ENCODE results near the gene RARRES2. TPM values are rescaled to one million over a fixed set of nuclear protein-coding genes. Genes with fewer than 3 reads are reported as not detected.
"Not testable (repeated sequence)": the region's sequence is repeated elsewhere in the genome, so short reads cannot be mapped to it uniquely, and the experiment has no call there.

Gene RARRES2
- total RNA-seq, 1 experiment from 2014 or later = 2.1 TPM

DNA sequence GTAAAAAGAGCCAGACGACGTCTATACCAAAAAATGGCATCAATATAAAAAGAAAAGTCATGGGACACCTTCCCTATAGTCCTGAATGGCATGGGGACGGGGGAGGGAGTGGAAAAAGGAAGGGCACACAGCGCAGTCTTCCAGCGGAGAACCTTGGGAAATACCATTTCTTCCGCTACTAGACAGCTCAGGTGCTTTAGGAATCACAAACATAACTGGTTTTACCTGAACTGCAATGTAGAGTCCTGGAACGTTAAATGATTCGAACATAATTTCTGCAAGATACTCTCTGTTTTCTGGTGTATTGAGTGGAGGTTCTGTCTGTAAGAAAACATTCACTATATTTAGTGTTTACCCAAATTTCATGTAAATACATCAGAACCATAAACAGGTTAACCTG, 46.4 kb downstream of the RARRES2 start:
- DNase-seq (ENCODE audit: low read depth, low spot score); POLR2A ChIA-PET; H4K20me1 ChIP-seq (ENCODE audit: insufficient read depth); H3K4me1 ChIP-seq (ENCODE audit: control insufficient read depth in 1 of 2, insufficient read depth in 2 of 2, low read length in 2 of 2); ATAC-seq; intact Hi-C loops (cut with micrococcal nuclease); H3K9me2 ChIP-seq (ENCODE audit: insufficient read depth); H3K27me3 ChIP-seq (ENCODE audit: insufficient read depth, low read length); H2AFZ ChIP-seq (ENCODE audit: low read depth, low read length, poor library complexity, severe bottlenecking); H3K9ac ChIP-seq (ENCODE audit: low read length); H3K79me2 ChIP-seq (ENCODE audit: insufficient read depth, low read length); H3K4me3 ChIP-seq (replicated peaks in 1 of 2; ENCODE audit: low read depth in 1 of 2, low read length in 2 of 2); RAD21 ChIA-PET (ENCODE audit: low non-redundant PET in 1 of 2, low total read pairs in 2 of 2, uncharacterized antibody in 2 of 2, unreplicated experiment in 2 of 2); H3K9me3 ChIP-seq (ENCODE audit: control insufficient read depth in 1 of 2, insufficient read depth in 1 of 2, low read depth in 1 of 2, low read length in 2 of 2); H3K36me3 ChIP-seq (ENCODE audit: control insufficient read depth in 1 of 2, insufficient read depth in 2 of 2, low read length in 2 of 2); H3K4me2 ChIP-seq (ENCODE audit: low read length); H3K27ac ChIP-seq (ENCODE audit: low read depth, low read length); CTCF ChIA-PET; BruUV-seq (replicated peaks): not testable (repeated sequence)

DNA sequence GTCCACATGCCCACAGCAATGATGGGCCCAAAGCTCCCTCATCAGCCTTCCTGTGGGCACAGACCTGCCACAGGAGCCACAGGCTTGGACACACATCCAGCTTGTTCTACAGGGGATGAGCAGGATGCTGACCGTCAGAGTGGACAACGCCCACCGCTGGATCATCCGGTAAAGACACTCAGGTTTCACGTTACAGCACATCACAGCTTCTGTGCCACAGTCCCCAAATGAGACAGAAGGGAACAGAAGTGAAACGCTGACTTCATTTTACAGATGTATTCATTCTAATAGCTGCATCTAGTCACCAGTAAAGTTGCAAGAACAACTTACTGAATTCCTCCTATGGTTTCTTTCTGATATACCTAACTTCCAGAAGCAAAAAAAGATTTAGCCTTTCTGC, 51.1 kb downstream of the RARRES2 start:
- H3K4me1 ChIP-seq (ENCODE audit: control insufficient read depth in 1 of 2, insufficient read depth in 2 of 2, low read length in 2 of 2); H4K20me1 ChIP-seq (ENCODE audit: insufficient read depth); H3K4me3 ChIP-seq (replicated peaks in 1 of 2; ENCODE audit: low read depth in 1 of 2, low read length in 2 of 2); H2AFZ ChIP-seq (ENCODE audit: low read depth, low read length, poor library complexity, severe bottlenecking); DNase-seq (ENCODE audit: low read depth, low spot score); BruUV-seq (replicated peaks); ATAC-seq; RAD21 ChIA-PET (ENCODE audit: low non-redundant PET in 1 of 2, low total read pairs in 2 of 2, uncharacterized antibody in 2 of 2, unreplicated experiment in 2 of 2); POLR2A ChIA-PET; H3K79me2 ChIP-seq (ENCODE audit: insufficient read depth, low read length); intact Hi-C loops (cut with micrococcal nuclease); H3K27ac ChIP-seq (ENCODE audit: low read depth, low read length); H3K36me3 ChIP-seq (ENCODE audit: control insufficient read depth in 1 of 2, insufficient read depth in 2 of 2, low read length in 2 of 2); H3K9me3 ChIP-seq (ENCODE audit: control insufficient read depth in 1 of 2, insufficient read depth in 1 of 2, low read depth in 1 of 2, low read length in 2 of 2); H3K9ac ChIP-seq (ENCODE audit: low read length); H3K4me2 ChIP-seq (ENCODE audit: low read length); H3K27me3 ChIP-seq (ENCODE audit: insufficient read depth, low read length); H3K9me2 ChIP-seq (ENCODE audit: insufficient read depth); CTCF ChIA-PET: not testable (repeated sequence)

DNA sequence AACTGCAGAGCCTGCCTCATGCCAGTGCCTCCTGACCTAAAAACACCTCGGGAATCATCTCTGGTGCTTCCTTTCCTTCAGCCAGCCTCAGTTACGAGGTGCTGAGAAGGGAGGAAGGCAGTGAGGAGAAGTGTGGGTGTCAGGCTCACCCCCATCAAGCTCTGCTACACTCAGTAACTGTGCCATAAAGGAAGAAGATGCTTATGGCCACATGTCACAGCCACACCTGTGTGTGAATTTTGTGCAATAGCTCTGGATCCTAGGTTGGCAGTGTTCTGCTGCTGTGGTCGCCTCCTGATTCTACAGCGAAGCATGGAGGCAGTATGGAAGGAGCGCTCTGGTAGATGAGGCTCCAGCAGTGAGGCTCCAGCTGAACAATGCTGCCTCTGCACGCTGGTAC, 52.6 kb downstream of the RARRES2 start:
- H2AFZ ChIP-seq (ENCODE audit: low read depth, low read length, poor library complexity, severe bottlenecking); H3K27ac ChIP-seq (ENCODE audit: low read depth, low read length); BruUV-seq (replicated peaks); H3K9me3 ChIP-seq (ENCODE audit: control insufficient read depth in 1 of 2, insufficient read depth in 1 of 2, low read depth in 1 of 2, low read length in 2 of 2); H3K4me1 ChIP-seq (ENCODE audit: control insufficient read depth in 1 of 2, insufficient read depth in 2 of 2, low read length in 2 of 2); H3K4me3 ChIP-seq (replicated peaks in 1 of 2; ENCODE audit: low read depth in 1 of 2, low read length in 2 of 2); H3K79me2 ChIP-seq (ENCODE audit: insufficient read depth, low read length); DNase-seq (ENCODE audit: low read depth, low spot score); POLR2A ChIA-PET; H3K9me2 ChIP-seq (ENCODE audit: insufficient read depth); H4K20me1 ChIP-seq (ENCODE audit: insufficient read depth); RAD21 ChIA-PET (ENCODE audit: low non-redundant PET in 1 of 2, low total read pairs in 2 of 2, uncharacterized antibody in 2 of 2, unreplicated experiment in 2 of 2); ATAC-seq; H3K4me2 ChIP-seq (ENCODE audit: low read length); H3K9ac ChIP-seq (ENCODE audit: low read length); CTCF ChIA-PET; H3K36me3 ChIP-seq (ENCODE audit: control insufficient read depth in 1 of 2, insufficient read depth in 2 of 2, low read length in 2 of 2); H3K27me3 ChIP-seq (ENCODE audit: insufficient read depth, low read length): not testable (repeated sequence)
- intact Hi-C loops (cut with micrococcal nuclease) = loop anchor here (5.0 kb wide), 1 partner anchor 468 kb away; no protein-coding TSS in a partner anchor

Other genes with a start within 250 kb of the RARRES2 start
- 12.0 TPM for gene LRRC61, start 18.3 kb downstream of the RARRES2 start, total RNA-seq (2021; ENCODE audit: unreplicated experiment)
- gene ACTR3C, start 18.1 kb downstream of the RARRES2 start, total RNA-seq (2021; ENCODE audit: unreplicated experiment) = 2.0 TPM
- 106 TPM for gene REPIN1, start 27.2 kb upstream of the RARRES2 start, total RNA-seq (2021; ENCODE audit: unreplicated experiment)
- gene ZNF775, start 37.7 kb upstream of the RARRES2 start, total RNA-seq (2021; ENCODE audit: unreplicated experiment) = 4.5 TPM
- 0.15 TPM for gene GIMAP8, start 109.0 kb upstream of the RARRES2 start, total RNA-seq (2021; ENCODE audit: unreplicated experiment)
- gene GIMAP7, start 173.2 kb upstream of the RARRES2 start, total RNA-seq (2021; ENCODE audit: unreplicated experiment) = 0.25 TPM
- gene GIMAP4, start 225.8 kb upstream of the RARRES2 start, total RNA-seq (2021; ENCODE audit: unreplicated experiment) = 0.49 TPM

Measured in HCT116 (cell line).